HL-60 (cell line): ENCODE measurements around the gene PRPH.

Experiments used
- GABPA ChIP-seq: IDR thresholded peaks from 2 replicates; pipeline ENCODE4 v1.6.1; 2012; ENCODE audit warnings: low read depth
- TF ChIP-seq, protein P1 (sequence below): IDR thresholded peaks from one replicate; pipeline ENCODE4 v1.5.1; 2011; ENCODE audit warnings: low read length, control low read depth, inconsistent platforms; ENCODE audit not compliant: insufficient read depth

- no peak for TF ChIP-seq GABPA
- TF ChIP-seq, protein P1, sequence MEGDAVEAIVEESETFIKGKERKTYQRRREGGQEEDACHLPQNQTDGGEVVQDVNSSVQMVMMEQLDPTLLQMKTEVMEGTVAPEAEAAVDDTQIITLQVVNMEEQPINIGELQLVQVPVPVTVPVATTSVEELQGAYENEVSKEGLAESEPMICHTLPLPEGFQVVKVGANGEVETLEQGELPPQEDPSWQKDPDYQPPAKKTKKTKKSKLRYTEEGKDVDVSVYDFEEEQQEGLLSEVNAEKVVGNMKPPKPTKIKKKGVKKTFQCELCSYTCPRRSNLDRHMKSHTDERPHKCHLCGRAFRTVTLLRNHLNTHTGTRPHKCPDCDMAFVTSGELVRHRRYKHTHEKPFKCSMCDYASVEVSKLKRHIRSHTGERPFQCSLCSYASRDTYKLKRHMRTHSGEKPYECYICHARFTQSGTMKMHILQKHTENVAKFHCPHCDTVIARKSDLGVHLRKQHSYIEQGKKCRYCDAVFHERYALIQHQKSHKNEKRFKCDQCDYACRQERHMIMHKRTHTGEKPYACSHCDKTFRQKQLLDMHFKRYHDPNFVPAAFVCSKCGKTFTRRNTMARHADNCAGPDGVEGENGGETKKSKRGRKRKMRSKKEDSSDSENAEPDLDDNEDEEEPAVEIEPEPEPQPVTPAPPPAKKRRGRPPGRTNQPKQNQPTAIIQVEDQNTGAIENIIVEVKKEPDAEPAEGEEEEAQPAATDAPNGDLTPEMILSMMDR: no peak
Measured at GRCh38 chr12:49339464-49339861, 44.5 kb downstream of the PRPH start.
